GM18909 (cell line): ENCODE data around the gene ALOX5.
"Not testable (repeated sequence)": the region's sequence is repeated elsewhere in the genome, so short reads cannot be mapped to it uniquely, and the experiment has no call there.

Experiments used
- ATAC-seq: cut with Tn5 transposase; IDR thresholded peaks from one replicate; pipeline ENCODE4 v1.9.1; 2021; ENCODE audit warnings: mild to moderate bottlenecking; ENCODE audit not compliant: unreplicated experiment, poor library complexity

The ALOX5 gene

DNA sequence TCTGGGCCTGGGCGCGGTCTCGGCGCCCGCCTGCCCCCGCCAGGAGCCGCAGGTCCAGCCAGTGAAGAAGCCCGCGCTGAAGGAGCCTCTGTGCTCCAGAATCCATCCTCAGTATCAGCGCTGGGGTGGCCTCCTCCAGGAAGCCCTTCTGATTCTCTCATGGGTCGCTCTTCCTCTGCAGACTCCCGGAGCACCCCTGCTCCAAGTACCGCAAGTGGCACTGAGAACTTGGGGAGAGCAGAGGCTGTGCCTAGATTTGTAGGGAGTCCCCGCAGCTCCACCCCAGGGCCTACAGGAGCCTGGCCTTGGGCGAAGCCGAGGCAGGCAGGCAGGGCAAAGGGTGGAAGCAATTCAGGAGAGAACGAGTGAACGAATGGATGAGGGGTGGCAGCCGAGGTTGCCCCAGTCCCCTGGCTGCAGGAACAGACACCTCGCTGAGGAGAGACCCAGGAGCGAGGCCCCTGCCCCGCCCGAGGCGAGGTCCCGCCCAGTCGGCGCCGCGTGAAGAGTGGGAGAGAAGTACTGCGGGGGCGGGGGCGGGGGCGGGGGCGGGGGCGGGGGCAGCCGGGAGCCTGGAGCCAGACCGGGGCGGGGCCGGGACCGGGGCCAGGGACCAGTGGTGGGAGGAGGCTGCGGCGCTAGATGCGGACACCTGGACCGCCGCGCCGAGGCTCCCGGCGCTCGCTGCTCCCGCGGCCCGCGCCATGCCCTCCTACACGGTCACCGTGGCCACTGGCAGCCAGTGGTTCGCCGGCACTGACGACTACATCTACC is at the start of gene ALOX5:
ALOX5 (plus strand) TSS at position 641 of the 774 bp plus-strand sequence; CDS start at position 705, 64 bp downstream.
- ATAC-seq = peak; percentile 56

DNA sequence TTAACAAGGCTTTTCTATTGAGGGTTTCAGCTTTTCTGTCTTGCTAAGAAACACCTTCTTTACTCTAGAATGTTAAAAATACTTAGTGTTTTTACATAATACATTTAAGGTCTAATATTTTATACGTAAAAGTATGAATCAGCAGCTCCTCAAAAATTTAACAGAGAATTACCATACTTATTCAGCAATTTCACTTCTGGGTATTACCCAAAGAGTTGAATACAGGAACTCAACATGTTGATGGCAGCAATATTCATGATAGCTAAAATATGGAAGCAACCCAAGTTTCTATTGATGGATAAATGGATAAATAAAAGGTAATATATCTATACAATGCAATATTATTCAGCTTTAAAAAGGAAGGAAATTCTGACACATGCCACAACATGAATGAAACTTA is 48.9 kb upstream of the ALOX5 start:
- no peak for ATAC-seq

DNA sequence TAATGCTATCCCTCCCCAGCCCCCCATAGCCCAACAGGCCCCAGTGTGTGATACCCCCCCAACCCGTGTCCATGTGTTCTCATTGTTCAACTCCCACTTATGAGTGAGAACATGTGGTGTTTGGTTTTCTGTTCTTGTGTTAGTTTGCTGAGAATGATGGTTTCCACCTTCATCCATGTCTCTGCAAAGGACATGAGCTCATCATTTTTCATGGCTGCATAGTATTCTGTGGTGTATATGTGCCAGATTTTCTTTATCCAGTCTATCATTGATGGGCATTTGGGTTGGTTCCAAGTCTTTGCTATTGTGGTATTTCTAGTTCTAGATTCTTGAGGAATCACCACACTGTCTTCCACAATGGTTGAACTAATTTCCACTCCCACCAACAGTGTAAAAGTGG is 47.2 kb upstream of the ALOX5 start:
- not testable (repeated sequence) for ATAC-seq

DNA sequence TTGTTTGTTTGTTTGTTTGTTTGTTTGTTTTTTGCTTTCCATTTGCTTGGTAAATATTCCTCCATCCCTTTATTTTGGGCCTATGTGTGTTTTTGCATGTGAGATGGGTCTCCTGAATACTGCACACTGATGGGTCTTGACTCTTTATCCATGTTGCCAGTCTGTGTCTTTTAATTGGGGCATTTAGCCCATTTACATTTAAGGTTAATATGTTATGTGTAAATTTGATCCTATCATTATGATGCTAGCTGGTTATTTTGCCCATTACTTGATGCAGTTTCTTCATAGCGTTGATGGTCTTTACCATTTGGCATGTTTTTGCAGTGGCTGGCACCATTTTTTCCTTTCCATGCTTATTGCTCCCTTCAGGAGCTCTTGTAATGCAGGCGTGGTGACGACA is 42.2 kb upstream of the ALOX5 start:
- not testable (repeated sequence) for ATAC-seq

DNA sequence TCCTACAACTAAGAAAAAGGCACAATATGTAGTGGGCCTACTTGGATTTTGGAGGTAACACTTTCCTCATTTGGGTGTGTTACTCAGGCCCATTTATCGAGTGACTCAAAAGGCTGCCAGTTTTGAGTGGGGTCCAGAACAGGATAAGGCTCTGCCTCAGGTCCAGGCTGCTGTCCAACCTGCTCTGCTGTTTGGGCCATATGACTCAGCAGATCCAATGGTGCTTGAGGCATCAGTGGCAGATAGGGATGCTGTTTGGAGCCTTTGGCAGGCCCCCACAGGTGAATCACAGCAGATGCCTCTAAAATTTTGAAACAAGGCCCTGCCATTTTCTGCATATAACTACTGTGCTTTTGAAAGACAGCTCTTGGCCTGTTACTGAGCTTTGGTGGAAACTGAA is 34.1 kb upstream of the ALOX5 start:
- ATAC-seq = no peak

DNA sequence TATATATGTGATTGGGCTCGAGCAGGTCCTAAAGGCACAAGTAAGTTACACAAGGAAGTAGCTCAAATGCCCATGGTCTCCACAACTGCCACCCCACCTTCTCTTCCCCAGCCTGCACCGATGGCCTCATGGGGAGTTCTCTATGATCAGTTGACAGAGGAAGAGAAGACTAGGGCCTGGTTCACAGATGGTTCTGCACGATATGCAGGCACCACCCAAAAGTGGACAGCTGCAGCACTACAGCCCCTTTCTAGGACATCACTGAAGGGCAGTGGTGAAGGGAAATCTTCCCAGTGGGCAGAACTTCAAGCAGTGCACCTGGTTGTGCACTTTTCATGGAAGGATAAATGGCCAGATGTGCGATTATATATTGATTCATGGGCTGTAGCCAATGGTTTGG is 33.6 kb upstream of the ALOX5 start:
- ATAC-seq = not testable (repeated sequence)

DNA sequence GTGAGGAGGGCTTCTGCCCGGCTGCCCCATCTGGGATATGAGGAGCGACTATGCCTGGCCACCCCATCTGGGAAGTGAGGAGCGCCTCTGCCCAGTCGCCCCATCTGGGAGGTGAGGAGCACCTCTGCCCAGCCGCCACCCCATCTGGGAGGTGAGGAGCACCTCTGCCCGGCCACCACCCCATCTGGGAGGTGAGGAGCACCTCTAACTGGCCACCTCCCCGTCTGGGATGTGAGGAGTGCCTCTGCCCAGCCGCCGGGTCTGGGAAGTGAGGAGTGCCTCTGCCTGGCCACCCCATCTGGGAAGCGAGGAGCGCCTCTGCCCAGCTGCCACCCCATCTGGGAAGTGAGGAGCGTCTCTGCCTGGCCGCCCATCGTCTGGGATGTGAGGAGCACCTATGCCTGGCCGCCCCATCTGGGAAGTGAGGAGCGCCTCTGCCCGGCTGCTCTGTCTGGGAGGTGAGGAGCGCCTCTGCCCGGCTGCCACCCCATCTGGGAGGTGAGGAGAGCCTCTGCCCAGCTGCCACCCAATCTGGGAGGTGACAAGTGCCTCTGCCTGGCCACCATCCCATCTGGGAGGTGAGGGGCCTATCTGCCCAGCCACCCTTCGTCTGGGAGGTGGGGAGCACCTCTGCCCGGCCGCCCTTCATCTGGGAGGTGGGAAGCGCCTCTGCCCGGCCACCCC is 27.2 kb upstream of the ALOX5 start:
- not testable (repeated sequence) for ATAC-seq

DNA sequence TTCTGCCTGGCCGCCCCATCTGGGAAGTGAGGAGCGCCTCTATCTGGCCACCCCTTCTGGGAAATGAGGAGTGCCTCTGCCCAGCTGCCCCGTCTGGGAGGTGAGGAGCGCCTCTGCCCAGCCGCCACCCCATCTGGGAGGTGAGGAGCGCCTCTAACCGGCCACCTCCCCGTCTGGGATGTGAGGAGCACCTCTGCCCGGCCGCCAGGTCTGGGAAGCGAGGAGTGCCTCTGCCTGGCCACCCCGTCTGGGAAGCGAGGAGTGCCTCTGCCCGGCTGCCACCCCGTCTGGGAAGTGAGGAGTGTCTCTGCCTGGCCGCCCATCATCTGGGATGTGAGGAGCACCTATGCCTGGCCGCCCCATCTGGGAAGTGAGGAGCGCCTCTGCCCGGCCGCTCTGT is 26.6 kb upstream of the ALOX5 start:
- not testable (repeated sequence) for ATAC-seq

DNA sequence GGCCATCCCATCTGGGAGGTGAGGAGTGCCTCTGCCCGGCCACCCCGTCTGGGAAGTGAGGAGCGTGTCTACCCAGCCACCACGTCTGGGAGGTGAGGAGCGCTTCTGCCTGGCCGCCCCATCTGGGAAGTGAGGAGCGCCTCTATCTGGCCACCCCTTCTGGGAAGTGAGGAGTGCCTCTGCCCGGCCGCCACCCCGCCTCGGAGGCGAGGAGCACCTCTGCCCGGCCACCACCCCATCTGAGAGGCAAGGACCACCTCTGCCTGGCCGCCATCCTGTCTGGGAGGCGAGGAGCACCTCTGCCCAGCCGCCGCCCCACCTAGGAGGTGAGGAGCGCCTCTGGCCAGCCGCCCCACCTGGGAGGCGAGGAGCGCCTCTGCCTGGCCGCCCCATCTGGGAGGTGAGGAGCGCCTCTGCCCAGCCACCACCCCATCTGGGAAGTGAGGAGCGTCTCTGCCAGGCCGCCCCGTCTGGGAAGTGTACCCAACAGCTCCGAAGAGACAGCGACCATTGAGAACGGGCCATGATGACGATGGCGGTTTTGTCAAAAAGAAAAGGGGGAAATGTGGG is 25.7 kb upstream of the ALOX5 start:
- ATAC-seq = not testable (repeated sequence)

DNA sequence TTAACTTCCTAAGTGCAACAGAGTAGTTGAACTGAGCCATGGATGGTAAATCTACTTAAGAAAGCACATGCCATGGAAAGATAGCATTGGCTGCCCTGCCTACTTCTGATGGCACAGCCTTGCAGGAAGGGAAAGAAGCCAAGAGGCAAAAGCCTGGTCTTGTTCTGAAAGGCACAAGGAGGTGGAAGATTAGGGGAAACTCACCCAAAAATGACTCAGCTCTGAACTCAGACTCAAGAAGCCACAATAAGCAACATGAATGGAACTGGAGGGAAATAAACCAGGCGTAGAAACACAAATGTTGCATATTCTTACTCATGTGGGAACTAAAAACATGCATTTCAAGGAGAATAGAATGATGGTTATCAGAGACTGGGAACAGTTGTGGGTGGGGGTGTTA is 20.8 kb upstream of the ALOX5 start:
- peak; percentile 40 for ATAC-seq

DNA sequence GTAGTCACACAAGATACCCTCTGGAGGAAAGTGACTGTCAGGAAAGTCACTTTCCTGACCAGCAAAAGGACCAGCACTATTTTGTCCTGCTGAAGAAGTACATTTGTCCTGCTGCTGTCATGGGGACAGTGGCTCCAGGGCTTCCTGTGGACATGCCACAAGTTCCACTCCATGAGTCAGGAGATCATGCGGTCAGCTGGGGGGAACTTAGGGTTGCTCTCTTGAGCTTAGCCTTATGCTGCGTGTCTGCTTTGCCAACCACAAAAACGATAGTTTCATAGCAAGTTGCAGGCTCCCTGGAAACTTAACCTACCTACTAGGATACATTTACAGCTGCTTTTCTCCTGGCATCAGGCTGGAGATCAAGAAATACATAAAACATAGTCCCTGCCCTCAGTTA is 19.8 kb upstream of the ALOX5 start:
- peak; percentile 43 for ATAC-seq

DNA sequence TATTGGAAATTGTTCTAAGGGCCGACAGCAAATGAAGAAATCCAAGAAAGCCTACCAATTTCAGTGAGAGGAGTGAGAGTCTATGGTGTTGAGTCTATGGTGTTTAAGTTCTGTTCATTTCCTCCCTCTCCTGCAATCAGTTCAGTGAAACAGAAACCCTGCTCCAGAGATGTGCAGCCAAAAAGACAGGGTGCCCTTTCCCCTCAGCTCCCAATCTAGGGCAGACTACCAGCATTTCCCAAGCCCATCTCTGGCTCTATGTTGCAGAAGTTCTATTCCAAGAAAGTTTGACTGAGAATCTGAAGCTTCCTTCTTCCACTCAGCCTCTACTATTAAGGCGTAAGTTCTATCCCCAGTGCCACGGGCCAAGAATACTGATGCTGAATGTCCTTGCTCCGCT is 18.5 kb upstream of the ALOX5 start:
- no peak for ATAC-seq

DNA sequence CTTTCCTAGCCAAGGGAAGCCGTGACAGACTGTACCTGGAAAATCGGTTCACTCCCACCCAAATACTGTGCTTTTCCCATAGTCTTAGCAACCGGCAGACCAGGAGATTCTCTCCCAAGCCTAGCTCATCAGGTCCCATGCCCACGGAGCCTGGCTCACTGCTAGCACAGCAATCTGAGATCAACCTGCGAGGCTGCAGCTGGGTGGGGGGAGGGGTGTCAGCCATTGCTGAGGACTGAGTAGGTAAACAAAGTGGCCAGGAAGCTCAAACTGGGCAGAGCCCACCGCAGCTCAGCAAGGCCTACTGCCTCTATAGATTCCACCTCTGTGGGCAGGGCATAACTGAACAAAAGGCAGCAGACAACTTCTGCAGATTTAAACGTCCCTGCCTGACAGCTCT is 15.1 kb upstream of the ALOX5 start:
- ATAC-seq = not testable (repeated sequence)

DNA sequence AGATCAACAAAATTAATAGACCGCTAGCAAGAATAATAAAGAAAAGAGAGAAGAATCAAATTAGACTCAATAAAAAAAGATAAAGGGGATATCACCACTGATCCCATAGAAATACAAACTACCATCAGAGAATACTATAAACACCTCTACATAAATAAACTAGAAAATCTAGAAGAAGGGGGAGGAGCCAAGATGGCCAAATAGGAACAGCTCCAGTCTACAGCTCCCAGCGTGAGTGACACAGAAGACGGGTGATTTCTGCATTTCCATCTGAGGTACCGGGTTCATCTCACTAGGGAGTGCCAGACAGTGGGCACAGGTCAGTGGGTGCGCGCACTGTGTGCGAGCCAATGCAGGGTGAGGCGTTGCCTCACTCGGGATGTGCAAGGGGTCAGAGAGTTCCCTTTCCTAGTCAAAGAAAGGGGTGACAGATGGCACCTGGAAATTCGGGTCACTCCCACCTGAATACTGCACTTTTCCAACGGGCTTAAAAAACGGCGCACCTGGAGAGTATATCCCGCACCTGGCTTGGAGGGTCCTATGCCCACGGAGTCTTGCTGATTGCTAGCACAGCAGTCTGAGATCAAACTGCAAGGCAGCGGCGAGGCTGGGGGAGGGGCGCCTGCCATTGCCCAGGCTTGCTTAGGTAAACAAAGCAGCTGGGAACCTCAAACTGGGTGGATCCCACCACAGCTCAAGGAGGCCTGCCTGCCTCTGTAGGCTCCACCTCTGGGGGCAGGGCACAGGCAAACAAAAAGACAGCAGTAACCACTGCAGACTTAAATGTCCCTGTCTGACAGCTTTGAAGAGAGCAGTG is 11.8 kb upstream of the ALOX5 start:
- not testable (repeated sequence) for ATAC-seq

DNA sequence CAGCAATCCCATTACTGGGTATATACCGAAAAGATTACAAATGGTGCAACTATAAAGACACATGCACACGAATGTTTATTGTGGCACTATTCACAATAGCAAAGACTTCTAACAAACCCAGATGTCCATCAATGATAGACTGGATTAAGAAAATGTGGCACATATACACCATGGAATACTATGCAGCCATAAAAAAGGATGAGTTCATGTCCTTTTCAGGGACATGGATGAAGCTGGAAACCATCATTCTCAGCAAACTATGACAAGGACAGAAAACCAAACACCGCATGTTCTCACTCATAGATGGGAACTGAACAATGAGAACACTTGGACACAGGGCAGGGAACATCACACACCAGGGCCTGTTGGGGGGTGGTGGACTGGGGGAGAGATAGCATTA is 6.4 kb upstream of the ALOX5 start:
- not testable (repeated sequence) for ATAC-seq

DNA sequence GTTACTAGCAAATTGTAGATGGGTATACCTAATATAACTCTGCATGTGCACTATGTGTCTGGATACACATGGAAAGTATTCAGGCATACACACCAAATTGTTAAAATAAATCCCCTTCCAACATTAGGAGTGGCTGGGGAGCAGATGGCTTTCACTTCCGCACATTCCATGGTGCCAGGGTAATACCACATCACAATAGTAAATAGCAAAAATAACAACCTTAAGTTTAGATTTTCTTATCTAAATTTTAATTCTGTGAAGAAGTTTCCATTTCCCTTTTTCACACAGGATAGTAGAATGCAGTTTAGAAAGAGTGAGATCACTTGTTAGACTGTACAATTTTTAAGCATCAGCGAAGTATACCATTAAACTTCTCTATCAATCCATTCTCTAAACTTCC is 5.8 kb upstream of the ALOX5 start:
- no peak for ATAC-seq

DNA sequence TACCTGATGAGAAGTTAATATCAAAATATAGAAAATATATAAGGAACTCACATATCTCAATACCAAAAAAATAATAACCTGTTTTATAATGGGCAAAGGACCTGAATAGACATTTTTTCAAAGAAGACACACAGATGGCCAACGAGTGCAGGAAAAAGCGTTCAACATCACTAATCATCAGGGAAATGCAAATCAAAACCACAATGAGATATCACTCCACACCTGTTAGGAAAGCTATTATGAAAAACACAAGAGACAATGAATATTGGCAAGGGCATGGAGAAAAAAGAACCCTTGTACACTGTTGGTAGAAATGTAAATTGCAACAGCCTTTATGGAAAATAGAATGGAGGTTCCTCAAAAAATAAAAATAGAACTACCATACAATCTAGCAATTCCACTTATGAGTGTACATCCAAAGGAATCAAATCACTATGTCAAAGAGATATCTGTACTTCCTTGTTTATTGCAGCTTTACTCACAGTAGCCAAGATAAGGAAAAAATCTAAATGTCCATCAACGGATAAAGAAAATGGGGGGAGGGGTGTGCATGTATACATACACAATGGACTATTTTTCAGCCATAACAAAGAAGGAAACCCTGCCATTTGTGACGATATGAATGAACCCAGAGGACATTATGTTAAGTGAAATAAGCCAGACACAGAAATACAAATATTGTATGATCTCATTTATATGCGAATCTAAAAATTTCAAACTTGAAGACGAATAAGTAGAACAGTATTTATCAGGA is 3.6 kb upstream of the ALOX5 start:
- no peak for ATAC-seq

DNA sequence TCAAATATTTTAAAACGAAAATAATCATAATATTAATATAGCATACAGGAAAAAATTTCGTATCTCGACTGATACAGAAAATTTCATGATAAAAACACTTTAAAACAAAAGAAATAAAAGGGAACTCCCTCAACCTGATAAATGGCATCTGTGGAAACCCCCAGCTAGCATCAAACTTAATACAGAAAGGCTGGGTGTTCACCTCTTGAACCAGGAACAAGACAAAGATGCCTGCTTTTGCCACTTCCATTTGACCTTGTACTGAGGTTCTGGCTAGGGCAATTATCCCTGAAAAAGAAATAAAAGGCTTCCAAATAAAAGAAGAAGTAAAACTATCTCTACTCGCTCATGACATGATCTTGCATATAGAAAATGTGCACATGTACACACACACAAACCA is 2.5 kb upstream of the ALOX5 start:
- no peak for ATAC-seq

DNA sequence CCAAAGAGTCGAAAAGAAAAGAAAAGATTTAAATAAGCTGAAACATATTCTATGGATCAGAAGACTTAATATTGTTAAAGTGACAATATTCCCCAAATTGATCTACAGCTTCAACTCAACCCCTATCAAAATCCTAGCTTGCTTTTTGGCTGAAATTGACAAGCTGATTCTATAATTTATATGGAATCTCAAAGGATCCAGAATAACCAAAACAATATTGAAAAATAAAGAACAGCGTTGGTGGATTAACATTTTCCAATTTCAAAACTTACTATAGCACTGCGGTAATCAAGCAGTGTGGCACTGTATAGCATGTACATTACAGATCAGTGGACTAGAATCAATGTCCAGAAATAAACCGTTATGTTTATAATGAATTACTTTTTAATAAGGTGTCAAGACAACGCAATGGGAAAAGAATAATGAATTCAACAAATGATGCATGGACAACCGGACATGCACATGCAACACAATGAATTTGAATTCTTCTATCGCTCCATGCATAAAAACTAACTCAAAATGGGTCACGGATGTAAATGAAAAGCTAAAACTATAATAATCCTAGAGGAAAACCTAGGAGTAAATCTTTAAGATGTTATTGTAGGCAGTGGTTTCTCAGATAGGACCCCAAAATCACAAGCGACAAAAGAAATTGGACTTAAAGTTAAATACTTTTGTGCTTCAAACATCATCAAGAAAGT is 1.6 kb upstream of the ALOX5 start:
- ATAC-seq = no peak
